ENCODE measurements around the gene ACBD4.

Gene ACBD4

GRCh38 chr17:45127548-45128300 lies 7.8 kb upstream of the ACBD4 start:
- no peak for DNase-seq (ENCODE audit: insufficient read length, low spot score)
- FAIRE-seq: no peak
- TF ChIP-seq CTCF (IDR thresholded peaks at IDR 0.05; ENCODE audit: insufficient read depth, missing control alignments): no peak

GRCh38 chr17:45128331-45128730 lies 7.2 kb upstream of the ACBD4 start:
- no peak for TF ChIP-seq CTCF (IDR thresholded peaks at IDR 0.05; ENCODE audit: insufficient read depth, missing control alignments)
- FAIRE-seq: no peak
- DNase-seq (ENCODE audit: insufficient read length, low spot score): no peak

GRCh38 chr17:45128989-45129388 lies 6.5 kb upstream of the ACBD4 start:
- TF ChIP-seq CTCF (IDR thresholded peaks at IDR 0.05; ENCODE audit: insufficient read depth, missing control alignments): no peak
- FAIRE-seq (no peak), DNase-seq (ENCODE audit: insufficient read length, low spot score) (no peak)

- peak; percentile 90 for DNase-seq (ENCODE audit: insufficient read length, low spot score)
These were observed 6.0 kb upstream of the ACBD4 start for GRCh38 chr17:45129426-45129939.

GRCh38 chr17:45129940-45130680 lies 5.4 kb upstream of the ACBD4 start:
- TF ChIP-seq CTCF (IDR thresholded peaks at IDR 0.05; ENCODE audit: insufficient read depth, missing control alignments): no peak
- FAIRE-seq: no peak
- DNase-seq (ENCODE audit: insufficient read length, low spot score): no peak

More at GRCh38 chr17:45129426-45129939, 6.0 kb upstream of the ACBD4 start:
- peak; percentile 51 for FAIRE-seq
- TF ChIP-seq CTCF (IDR thresholded peaks at IDR 0.05; ENCODE audit: insufficient read depth, missing control alignments): no peak

GRCh38 chr17:45130681-45131615 lies 4.5 kb upstream of the ACBD4 start:
- FAIRE-seq (no peak), DNase-seq (ENCODE audit: insufficient read length, low spot score) (no peak)
- TF ChIP-seq CTCF (IDR thresholded peaks at IDR 0.05; ENCODE audit: insufficient read depth, missing control alignments): no peak
